ES-I3 (cell line): Measurements from ENCODE around the gene ZNF521.

ENCODE experiments used
- H3K36me3 ChIP-seq: 2 replicates; pipeline ENCODE4 v1.6.1; 2013; ENCODE audit warnings: mild to moderate bottlenecking, low read length, control low read depth, moderate library complexity; ENCODE audit not compliant: insufficient read depth
- H3K4me1 ChIP-seq: 2 replicates; pipeline ENCODE4 v1.6.1; 2013; ENCODE audit warnings: mild to moderate bottlenecking, control low read depth, low read length; ENCODE audit not compliant: insufficient read depth
- H3K9ac ChIP-seq: 2 replicates; pipeline ENCODE4 v1.6.1; 2013; ENCODE audit warnings: low read depth, mild to moderate bottlenecking, low read length, moderate library complexity
- H3K9me3 ChIP-seq: 2 replicates; pipeline ENCODE4 v1.6.1; 2013; ENCODE audit warnings: mild to moderate bottlenecking, low read length, moderate library complexity; ENCODE audit not compliant: control insufficient read depth, insufficient read depth

The ZNF521 gene

DNA sequence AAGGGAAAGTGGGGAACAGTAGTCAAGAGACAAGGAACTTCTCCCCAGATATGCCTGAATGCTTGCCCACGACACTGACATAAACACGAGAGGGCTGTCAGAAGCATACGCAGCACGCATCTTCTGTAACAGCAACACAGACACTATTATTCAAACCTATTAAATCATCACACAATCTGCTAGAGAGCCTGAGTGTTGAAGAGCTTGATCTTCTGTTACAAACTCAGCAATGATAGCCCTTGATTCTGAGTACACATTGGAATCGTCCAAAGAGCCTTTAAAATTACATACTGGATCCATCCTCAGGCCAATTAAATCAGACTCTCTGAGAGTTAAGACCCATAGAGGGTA, 111.6 kb downstream of the ZNF521 start:
- Histone ChIP-seq H3K9ac (no peak overlapping the region), H3K4me1 (no peaks in the 10 kb centered on the region; the same call in 1 of the 2 replicates), H3K9me3 (no peaks in the 10 kb centered on the region), H3K36me3 (no peaks in the 10 kb centered on the region)

- H3K9ac ChIP-seq, result no peak overlapping the region
- H3K4me1 ChIP-seq, result no peaks in the 10 kb centered on the region; the same call in 1 of the 2 replicates
Measured at GRCh38 chr18:25239581-25240419, 112.2 kb downstream of the ZNF521 start.

GRCh38 chr18:25239151-25239550, 112.8 kb downstream of the ZNF521 start:
- H3K9me3 ChIP-seq, result no peaks in the 10 kb centered on the region

More at GRCh38 chr18:25239581-25240419, 112.2 kb downstream of the ZNF521 start:
- no peaks in the 10 kb centered on the region for H3K36me3 ChIP-seq
- H3K9me3 ChIP-seq, result no peaks in the 10 kb centered on the region

GRCh38 chr18:25237571-25238267, 114.2 kb downstream of the ZNF521 start:
- Histone ChIP-seq H3K9me3 (no peaks in the 10 kb centered on the region), H3K4me1 (no peaks in the 10 kb centered on the region), H3K9ac (no peak overlapping the region), H3K36me3 (no peaks in the 10 kb centered on the region)

More at GRCh38 chr18:25239151-25239550, 112.8 kb downstream of the ZNF521 start:
- no peak overlapping the region for H3K9ac ChIP-seq
- no peaks in the 10 kb centered on the region for H3K4me1 ChIP-seq
- H3K36me3 ChIP-seq, result no peaks in the 10 kb centered on the region

- no peak overlapping the region for H3K9ac ChIP-seq
- H3K4me1 ChIP-seq, result no peaks in the 10 kb centered on the region
- H3K36me3 ChIP-seq, result no peaks in the 10 kb centered on the region
- H3K9me3 ChIP-seq, result no peaks in the 10 kb centered on the region
Measured at GRCh38 chr18:25236736-25237135, 115.2 kb downstream of the ZNF521 start.

- Histone ChIP-seq H3K9ac (no peak overlapping the region), H3K9me3 (no peaks in the 10 kb centered on the region), H3K4me1 (peaks cover 7% of the 10 kb centered on the region; the same call in 1 of the 2 replicates), H3K36me3 (no peaks in the 10 kb centered on the region)
Measured at GRCh38 chr18:25235401-25236042, 116.4 kb downstream of the ZNF521 start.

DNA sequence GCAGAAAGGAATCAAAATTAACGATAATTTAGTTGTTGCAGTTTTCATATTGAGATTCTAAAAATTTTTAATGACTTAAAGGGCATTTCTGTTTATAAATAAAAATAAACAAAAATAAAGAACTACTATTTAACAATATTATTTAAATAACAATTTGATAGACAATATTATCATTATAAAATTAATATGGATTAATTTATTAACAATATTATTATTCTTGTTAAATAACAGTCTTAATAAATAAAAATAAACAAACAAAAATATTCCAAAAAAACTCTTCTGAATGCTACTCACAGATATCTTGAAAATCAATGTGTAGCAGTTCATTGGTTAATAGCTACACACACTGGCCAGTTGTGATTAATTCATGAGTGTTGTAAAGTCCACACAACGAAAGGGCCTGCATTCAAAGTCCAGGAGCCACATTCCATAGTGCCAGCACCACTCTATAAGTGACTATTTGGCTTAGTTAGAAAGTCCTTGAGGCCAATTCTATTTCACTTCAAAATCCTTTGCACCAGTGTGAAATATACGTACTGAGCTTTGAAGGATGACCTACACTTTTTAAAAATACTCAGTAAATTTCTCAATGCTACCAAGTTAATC, 117.1 kb downstream of the ZNF521 start:
- peaks cover 8% of the 10 kb centered on the region; the same call in 1 of the 2 replicates for H3K4me1 ChIP-seq
- H3K9ac ChIP-seq, result no peak overlapping the region
- no peaks in the 10 kb centered on the region for H3K9me3 ChIP-seq
- no peaks in the 10 kb centered on the region for H3K36me3 ChIP-seq

- peaks cover 8% of the 10 kb centered on the region; the same call in 1 of the 2 replicates for H3K4me1 ChIP-seq
- H3K9ac ChIP-seq, result no peak overlapping the region
- H3K9me3 ChIP-seq, result no peaks in the 10 kb centered on the region
- H3K36me3 ChIP-seq, result no peaks in the 10 kb centered on the region
Measured at GRCh38 chr18:25234322-25234639, 117.7 kb downstream of the ZNF521 start.

DNA sequence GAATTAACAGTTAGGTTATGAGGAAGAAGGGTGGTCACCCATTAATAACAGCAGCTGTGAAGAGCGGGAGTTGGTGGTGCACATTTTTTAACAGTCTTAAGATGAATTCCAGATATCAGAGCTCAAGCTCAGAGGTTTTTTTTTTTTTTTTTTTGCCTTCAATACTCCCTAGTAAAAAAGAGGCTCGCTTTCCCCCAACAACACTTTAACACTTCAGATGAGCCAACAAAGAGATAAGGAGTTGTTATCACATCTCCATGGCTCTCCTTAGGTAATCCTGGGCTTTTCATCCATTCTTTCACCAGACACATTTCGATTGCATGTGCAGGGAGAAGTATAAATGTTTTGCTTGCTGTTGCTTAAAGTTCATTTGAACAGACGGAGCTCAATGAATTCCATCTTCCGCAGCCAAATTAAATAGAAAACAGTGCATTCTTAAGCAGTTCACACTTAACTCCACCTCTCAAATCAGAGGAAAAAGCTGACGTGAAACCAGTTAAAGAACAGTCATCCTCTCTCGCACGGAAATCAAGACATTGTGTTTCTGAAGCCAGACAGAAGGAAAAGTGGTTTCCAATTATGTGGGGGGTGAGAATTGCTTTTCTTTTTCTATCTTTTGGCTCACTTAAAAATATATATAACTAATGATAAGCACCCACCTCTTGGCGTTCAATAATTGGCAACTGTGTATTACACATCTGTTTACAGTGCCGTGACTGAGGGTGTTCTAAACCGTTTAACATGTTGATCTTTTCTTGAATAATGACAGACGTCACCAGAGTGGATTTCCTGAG, 118.2 kb downstream of the ZNF521 start:
- Histone ChIP-seq H3K9ac (no peak overlapping the region), H3K36me3 (no peaks in the 10 kb centered on the region), H3K4me1 (peaks cover 8% of the 10 kb centered on the region; the same call in 1 of the 2 replicates), H3K9me3 (no peaks in the 10 kb centered on the region)

DNA sequence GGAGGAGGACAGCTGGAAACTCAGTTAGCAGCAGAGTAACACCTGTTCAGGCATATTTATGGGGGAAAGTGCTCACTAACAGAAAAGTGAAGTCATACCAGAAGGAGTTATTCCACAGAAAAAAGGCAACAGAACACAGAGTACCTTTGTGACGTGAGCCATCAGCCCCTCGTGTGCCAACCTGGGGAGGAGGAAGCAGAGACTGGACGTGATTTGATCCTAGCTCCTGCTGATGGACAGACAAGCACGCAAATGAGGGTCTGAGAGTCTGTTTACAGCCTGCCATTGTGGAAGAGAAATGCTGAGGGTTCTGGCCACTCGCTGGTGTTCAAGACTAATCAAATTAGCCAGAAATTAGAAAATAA, 120.7 kb downstream of the ZNF521 start:
- no peak overlapping the region for H3K9ac ChIP-seq
- peaks cover 8% of the 10 kb centered on the region; the same call in 1 of the 2 replicates for H3K4me1 ChIP-seq
- H3K9me3 ChIP-seq, result no peaks in the 10 kb centered on the region
- no peaks in the 10 kb centered on the region for H3K36me3 ChIP-seq

GRCh38 chr18:25230658-25231326, 121.2 kb downstream of the ZNF521 start:
- Histone ChIP-seq H3K9me3 (no peaks in the 10 kb centered on the region), H3K36me3 (no peaks in the 10 kb centered on the region), H3K4me1 (peaks cover 8% of the 10 kb centered on the region; the same call in 1 of the 2 replicates), H3K9ac (no peak overlapping the region)

DNA sequence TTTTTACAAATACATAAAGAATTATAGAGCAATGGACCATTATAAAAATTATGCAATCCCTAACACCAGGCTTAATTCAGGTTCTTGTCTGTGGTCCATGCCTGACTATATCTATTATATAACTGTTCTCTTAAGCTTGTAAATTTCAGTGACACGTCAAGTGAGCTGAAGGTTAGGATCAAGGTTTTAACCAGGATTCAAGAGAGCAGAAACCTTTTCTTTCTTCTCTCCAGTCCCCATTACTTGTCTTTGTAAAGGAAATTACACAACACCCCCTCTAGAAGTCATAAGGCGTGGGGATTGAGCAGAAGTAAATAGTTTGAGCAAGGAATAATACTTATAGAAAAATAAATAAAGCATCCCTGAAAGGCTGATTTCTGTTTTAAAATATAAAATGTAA, 122.0 kb downstream of the ZNF521 start:
- no peaks in the 10 kb centered on the region for H3K9me3 ChIP-seq
- H3K9ac ChIP-seq, result no peak overlapping the region
- H3K4me1 ChIP-seq, result peaks cover 8% of the 10 kb centered on the region; the same call in 1 of the 2 replicates
- no peaks in the 10 kb centered on the region for H3K36me3 ChIP-seq

DNA sequence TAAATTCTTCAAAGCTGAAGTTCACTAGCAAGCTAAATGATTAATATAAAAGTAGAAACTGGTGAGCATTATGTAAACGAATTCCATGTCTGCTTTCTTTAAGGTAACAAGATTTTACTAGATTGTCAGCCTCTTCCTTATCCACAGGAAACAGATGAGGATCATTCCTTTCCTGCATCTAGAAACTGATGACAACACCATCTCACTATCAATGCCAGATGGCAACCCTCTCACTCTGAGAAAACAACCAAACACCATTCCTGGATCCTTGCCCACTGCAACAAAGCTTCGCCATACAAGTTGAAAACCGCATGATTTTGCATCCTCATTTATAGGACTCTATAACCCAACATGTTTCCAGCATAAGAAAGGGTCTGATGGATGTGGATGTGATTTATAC, 122.9 kb downstream of the ZNF521 start:
- Histone ChIP-seq H3K4me1 (peaks cover 8% of the 10 kb centered on the region; the same call in 1 of the 2 replicates), H3K9ac (no peak overlapping the region), H3K9me3 (no peaks in the 10 kb centered on the region), H3K36me3 (no peaks in the 10 kb centered on the region)
